ENCODE results near the gene RXRB. TPM values are rescaled to one million over a fixed set of nuclear protein-coding genes. Genes with fewer than 3 reads are reported as not detected.

RXRB gene
- polyA plus RNA-seq, 1 donor = 42.0 TPM

- DNase-seq = no peak
Observed at GRCh38 chr6:33195304-33196165, 4.9 kb downstream of the RXRB start.

- DNase-seq = no peak
Observed at GRCh38 chr6:33194431-33194979, 6.0 kb downstream of the RXRB start.

- no peak for DNase-seq
Observed at GRCh38 chr6:33193619-33194018, 6.8 kb downstream of the RXRB start.

- DNase-seq = no peak
Observed at GRCh38 chr6:33192671-33193602, 7.5 kb downstream of the RXRB start.

- DNase-seq = no peak
Observed at GRCh38 chr6:33192105-33192646, 8.3 kb downstream of the RXRB start, which contains the start of gene COL11A2. Gene COL11A2 (minus strand): TSS chr6:33192467. CDS start chr6:33192240, 227 bp downstream.

GRCh38 chr6:33191383-33192104 lies 8.9 kb downstream of the RXRB start:
- DNase-seq = no peak

GRCh38 chr6:33190504-33191107 lies 9.9 kb downstream of the RXRB start:
- DNase-seq = no peak

GRCh38 chr6:33189625-33190448 lies 10.6 kb downstream of the RXRB start:
- peak; percentile 60 for DNase-seq

- no peak for DNase-seq
Observed at GRCh38 chr6:33189164-33189563, 11.3 kb downstream of the RXRB start.

- no peak for DNase-seq
Observed at GRCh38 chr6:33187809-33188208, 12.7 kb downstream of the RXRB start.

GRCh38 chr6:33185654-33186187 lies 14.7 kb downstream of the RXRB start:
- no peak for DNase-seq

- no peak for DNase-seq
Observed at GRCh38 chr6:33185190-33185589, 15.3 kb downstream of the RXRB start.

GRCh38 chr6:33183071-33183683 lies 17.3 kb downstream of the RXRB start:
- DNase-seq = no peak

- no peak for DNase-seq
Observed at GRCh38 chr6:33181141-33181540, 19.3 kb downstream of the RXRB start.

- no peak for DNase-seq
Observed at GRCh38 chr6:33178755-33179475, 21.6 kb downstream of the RXRB start.

GRCh38 chr6:33177552-33178446 lies 22.7 kb downstream of the RXRB start:
- DNase-seq = no peak

GRCh38 chr6:33176906-33177305 lies 23.6 kb downstream of the RXRB start:
- no peak for DNase-seq

- DNase-seq = no peak
Observed at GRCh38 chr6:33175436-33176069, 24.9 kb downstream of the RXRB start.

All from hindlimb muscle (tissue), 1 donor.